Left ventricle myocardium inferior (tissue), 1 donor: Measurements from ENCODE around the gene FYTTD1. TPM values are rescaled to one million over a fixed set of nuclear protein-coding genes. Genes with fewer than 3 reads are reported as not detected.
A peak's percentile ranks its signal among the peaks of the same experiment; 100 is the strongest.

Experiments used
- DNase-seq: peaks from one replicate; pipeline ENCODE4 v3.0.0-alpha.2; 2020
- H3K27ac ChIP-seq: fragments of 200-600 bp; replicated peaks from 2 replicates; pipeline ENCODE4 v1.8.0; 2021
- H3K27me3 ChIP-seq: fragments of 200-600 bp; 2 replicates; pipeline ENCODE4 v1.8.0; 2021; ENCODE audit warnings: low read depth
- H3K36me3 ChIP-seq: fragments of 200-600 bp; 2 replicates; pipeline ENCODE4 v1.8.0; 2021
- H3K4me1 ChIP-seq: fragments of 200-600 bp; 2 replicates; pipeline ENCODE4 v1.8.0; 2021
- H3K4me3 ChIP-seq: fragments of 200-600 bp; 2 replicates; pipeline ENCODE4 v1.8.0; 2021; ENCODE audit warnings: mild to moderate bottlenecking, moderate library complexity
- H3K9me3 ChIP-seq: fragments of 200-600 bp; replicated peaks from 2 replicates; pipeline ENCODE4 v1.8.0; 2021
- CTCF ChIP-seq: fragments of 200-600 bp; IDR thresholded peaks from 2 replicates; pipeline ENCODE4 v1.8.0; 2021; ENCODE audit warnings: antibody characterized with exemption, mild to moderate bottlenecking, borderline replicate concordance
- intact Hi-C: fragments of 100-400 bp; cut with micrococcal nuclease; formaldehyde crosslinking; loops from one replicate; pipeline ENCODE4 v1.11.0; 2022
- total RNA-seq: library from RNA; stranded (reverse); fragmentation: NEBNext Ultra II Directional; extraction: Animal tissue kit (Norgen Biotek cat#: 25700); gene quantifications from one replicate; pipeline ENCODE4 v1.2.1, GENCODE V29; 2021
- donor health status: DM: no; HTN: yes; CAD: no; lungs with severe emphysema.

Gene FYTTD1
- total RNA-seq, 1 donor from 2014 or later = 78.7 TPM

DNA sequence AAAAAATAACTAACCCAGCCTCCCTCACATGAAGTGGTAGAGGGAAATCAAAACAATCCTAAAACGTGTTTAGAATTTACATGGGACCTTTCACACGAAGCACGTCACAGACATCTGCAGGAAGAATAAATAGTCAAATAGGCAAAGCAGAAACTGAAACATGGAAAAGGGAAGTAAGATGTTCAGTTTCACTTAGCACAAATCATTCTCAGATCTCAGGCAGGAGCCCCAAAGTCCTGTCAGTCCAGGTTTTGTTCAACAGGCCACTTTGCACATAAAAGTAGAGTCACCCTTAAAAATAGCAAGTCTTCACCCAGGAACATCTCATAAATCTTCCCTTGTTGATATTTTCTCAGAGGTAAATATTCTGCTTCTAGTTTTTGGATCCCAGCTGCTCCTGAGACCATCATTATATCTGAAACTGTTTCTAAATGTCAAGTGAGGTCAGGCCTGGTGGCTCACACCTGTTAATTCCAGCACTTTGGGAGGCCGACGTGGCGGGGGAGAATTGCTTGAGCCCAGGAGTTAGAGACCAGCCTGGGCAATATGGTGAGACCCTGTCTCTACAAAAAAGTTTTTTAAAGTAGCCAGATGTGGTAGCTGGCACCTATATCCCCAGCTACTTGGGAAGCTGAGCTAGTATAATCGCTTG is 14.9 kb upstream of the FYTTD1 start:
- H3K27me3 ChIP-seq = no peaks in the 10 kb centered on the region
- no peaks in the 10 kb centered on the region for H3K9me3 ChIP-seq
- no peaks in the 10 kb centered on the region for H3K36me3 ChIP-seq
- peaks cover 25% of the 10 kb centered on the region for H3K4me1 ChIP-seq
- TF ChIP-seq CTCF = no peak
- no peak for DNase-seq
- intact Hi-C loops = no loop called here
- peak overlapping the region; percentile 83 for H3K4me3 ChIP-seq
- no peak overlapping the region for H3K27ac ChIP-seq

GRCh38 chr3:197736010-197736490 is 13.6 kb upstream of the FYTTD1 start:
- peak overlapping the region; percentile 86 for H3K27ac ChIP-seq
- no peaks in the 10 kb centered on the region for H3K27me3 ChIP-seq
- peaks cover 25% of the 10 kb centered on the region for H3K4me1 ChIP-seq
- H3K36me3 ChIP-seq = no peaks in the 10 kb centered on the region
- peak overlapping the region; percentile 83 for H3K4me3 ChIP-seq
- intact Hi-C loops = no loop called here
- no peaks in the 10 kb centered on the region for H3K9me3 ChIP-seq
- DNase-seq = no peak
- TF ChIP-seq CTCF = no peak

GRCh38 chr3:197736491-197737318 is 13.0 kb upstream of the FYTTD1 start, which contains the start of gene RUBCN:
RUBCN (minus strand) TSS chr3:197736904; CDS start chr3:197736719, 185 bp downstream.
- Histone ChIP-seq H3K9me3 (no peaks in the 10 kb centered on the region), H3K4me3 (peak within 1 kb of the TSS; percentile 83), H3K27ac (peak within 1 kb of the TSS; percentile 86), H3K36me3 (no peaks in the 10 kb centered on the region), H3K4me1 (peaks cover 25% of the 10 kb centered on the region), H3K27me3 (no peaks in the 10 kb centered on the region)
- intact Hi-C loops = no loop called here
- peak; percentile 95 for DNase-seq
- TF ChIP-seq CTCF = no peak

DNA sequence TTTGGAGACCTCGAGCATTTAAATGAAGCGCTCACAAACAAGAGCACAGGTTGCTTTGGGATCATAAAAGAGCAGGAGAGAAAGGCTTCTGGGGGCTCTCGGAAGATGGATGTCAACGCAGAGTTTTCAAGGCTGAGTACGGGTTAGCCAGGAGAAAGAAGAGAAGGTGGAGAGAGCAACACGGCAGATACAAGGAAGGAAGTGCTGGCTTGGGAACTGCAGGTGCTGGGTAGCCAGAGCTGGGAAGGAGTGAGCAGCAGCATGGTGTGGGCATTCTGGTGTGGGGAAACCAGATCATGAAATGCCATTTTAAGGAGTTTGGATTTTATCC is 12.4 kb upstream of the FYTTD1 start:
- no peaks in the 10 kb centered on the region for H3K27me3 ChIP-seq
- TF ChIP-seq CTCF = no peak
- intact Hi-C loops = no loop called here

DNA sequence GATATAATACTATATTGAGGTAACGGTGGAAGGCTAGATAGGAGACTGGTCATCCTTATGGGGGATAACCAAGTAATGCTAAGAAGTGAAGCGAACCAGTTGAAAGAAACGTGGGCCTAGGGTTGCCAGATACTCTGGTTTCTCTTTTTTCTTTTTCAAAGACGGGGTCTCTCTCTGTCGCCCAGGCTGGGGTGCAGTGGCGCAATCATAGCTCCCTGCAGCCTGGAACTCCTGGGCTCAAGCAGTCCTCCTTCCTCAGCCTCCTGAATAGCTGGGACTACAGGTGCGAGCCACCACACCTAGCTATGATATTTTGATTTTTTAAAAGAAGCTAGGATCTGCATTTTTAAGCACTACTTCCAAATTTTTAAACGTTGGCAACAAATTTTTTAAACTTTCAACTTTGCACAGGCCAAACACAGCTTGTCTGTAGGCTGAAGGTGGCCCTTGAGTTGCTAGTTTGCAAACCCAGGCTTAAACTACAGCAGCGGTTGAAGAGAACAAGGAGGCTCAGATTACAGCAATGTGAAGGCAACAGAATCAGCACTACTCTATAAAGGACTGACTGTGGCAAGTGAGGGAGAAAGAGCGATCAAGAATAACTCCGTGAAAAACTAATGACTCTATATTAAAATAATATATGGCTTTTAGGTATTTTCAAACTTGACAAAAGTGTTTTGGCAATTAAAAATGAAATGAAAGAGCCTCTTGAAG is 11.8 kb upstream of the FYTTD1 start:
- no peak for DNase-seq
- Histone ChIP-seq H3K9me3 (no peaks in the 10 kb centered on the region), H3K27me3 (no peaks in the 10 kb centered on the region), H3K36me3 (no peaks in the 10 kb centered on the region), H3K27ac (peak overlapping the region; percentile 86), H3K4me3 (peak overlapping the region; percentile 83), H3K4me1 (peaks cover 25% of the 10 kb centered on the region)
- TF ChIP-seq CTCF = no peak
- intact Hi-C loops = no loop called here

More for the DNA sequence above, 12.4 kb upstream of the FYTTD1 start:
- Histone ChIP-seq H3K36me3 (no peaks in the 10 kb centered on the region), H3K9me3 (no peaks in the 10 kb centered on the region), H3K4me3 (peak overlapping the region; percentile 83), H3K4me1 (peaks cover 25% of the 10 kb centered on the region), H3K27ac (peak overlapping the region; percentile 86)
- DNase-seq = no peak
